ENCODE results near the gene APOO.

DNA sequence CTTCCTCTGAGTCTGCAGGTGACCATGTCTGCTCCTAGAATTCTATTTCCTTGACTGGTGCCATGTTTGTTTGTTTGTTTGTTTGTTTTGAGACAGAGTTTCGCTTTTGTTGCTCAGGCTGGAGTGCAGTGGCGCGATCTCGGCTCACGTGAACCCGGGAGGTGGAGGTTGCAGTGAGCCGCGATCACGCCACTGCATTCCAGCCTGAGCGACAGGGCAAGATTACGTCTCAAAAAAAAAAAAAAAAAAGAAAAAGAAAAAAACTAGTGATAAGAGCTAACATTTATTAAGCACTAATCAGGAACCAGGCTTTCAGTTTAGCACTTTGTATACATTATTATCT lies 117.6 kb downstream of the APOO start:
- TF ChIP-seq, protein P1, sequence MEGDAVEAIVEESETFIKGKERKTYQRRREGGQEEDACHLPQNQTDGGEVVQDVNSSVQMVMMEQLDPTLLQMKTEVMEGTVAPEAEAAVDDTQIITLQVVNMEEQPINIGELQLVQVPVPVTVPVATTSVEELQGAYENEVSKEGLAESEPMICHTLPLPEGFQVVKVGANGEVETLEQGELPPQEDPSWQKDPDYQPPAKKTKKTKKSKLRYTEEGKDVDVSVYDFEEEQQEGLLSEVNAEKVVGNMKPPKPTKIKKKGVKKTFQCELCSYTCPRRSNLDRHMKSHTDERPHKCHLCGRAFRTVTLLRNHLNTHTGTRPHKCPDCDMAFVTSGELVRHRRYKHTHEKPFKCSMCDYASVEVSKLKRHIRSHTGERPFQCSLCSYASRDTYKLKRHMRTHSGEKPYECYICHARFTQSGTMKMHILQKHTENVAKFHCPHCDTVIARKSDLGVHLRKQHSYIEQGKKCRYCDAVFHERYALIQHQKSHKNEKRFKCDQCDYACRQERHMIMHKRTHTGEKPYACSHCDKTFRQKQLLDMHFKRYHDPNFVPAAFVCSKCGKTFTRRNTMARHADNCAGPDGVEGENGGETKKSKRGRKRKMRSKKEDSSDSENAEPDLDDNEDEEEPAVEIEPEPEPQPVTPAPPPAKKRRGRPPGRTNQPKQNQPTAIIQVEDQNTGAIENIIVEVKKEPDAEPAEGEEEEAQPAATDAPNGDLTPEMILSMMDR (IDR thresholded peaks at IDR 0.05) = no peak
- TF ChIP-seq EZH2 (IDR thresholded peaks at IDR 0.05) = no peak
- no peak for TF ChIP-seq EZH2phosphoT487 (IDR thresholded peaks at IDR 0.05)
